ENCODE measurements around the gene USP14. TPM values are rescaled to one million over a fixed set of nuclear protein-coding genes. Genes with fewer than 3 reads are reported as not detected.
"Not testable (repeated sequence)": the region's sequence is repeated elsewhere in the genome, so short reads cannot be mapped to it uniquely, and the experiment has no call there.

Gene USP14
- total and polyA plus RNA-seq, 2 of the 8 experiments (the other 6 are each of a cell fraction or from before 2014, with no cell fraction given): 14.8 to 91.1 TPM

DNA sequence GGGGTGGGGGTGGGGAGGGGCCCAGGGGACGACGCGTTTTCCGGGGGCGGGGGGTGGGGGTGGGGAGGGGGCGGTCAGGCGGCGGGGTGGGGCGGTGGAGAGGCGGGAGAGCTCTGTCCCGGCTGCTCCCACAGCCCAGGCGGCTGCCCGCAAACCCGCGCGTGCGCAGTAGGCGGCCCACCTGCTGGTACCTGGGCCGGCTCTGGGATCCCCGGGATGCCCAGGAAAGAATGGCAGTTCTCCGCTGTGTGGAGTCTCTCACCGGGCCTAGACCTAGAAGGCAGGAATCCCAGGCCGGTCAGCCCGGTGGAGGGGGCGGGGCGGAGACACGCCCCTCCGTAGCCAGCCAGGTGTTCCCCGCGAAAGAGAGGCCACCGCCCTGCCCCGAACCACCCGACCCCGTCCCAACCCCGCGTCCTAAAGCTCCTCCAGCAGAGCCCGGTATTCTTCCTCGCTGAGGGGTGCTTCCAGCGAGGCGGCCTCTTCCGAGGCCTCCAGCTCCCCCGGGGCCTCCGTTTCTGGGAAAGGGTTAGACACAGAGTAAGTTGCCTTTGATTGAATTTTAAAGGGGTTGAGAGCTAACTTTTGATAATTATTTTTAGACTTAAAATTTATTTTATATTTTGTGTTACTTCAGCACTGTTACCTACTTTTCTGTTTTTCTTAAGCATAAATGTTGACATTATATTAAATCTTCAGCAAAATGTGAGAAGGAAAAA, 46.2 kb upstream of the USP14 start:
- H4K5ac ChIP-seq (ENCODE audit: insufficient read length, low read depth, low read length); H2AFZ ChIP-seq (ENCODE audit: low read length); H3K4ac ChIP-seq (replicated peaks; ENCODE audit: insufficient read length, low read depth, low read length); H4K8ac ChIP-seq (ENCODE audit: extremely low read depth, insufficient read depth, low read length); H3K9ac ChIP-seq (replicated peaks in 1 of 4; ENCODE audit: extremely low read depth in 1 of 4, low read depth in 3 of 4, low read length in 3 of 4); H2BK15ac ChIP-seq (ENCODE audit: low read length); H3K56ac ChIP-seq (replicated peaks; ENCODE audit: insufficient read length, low read depth, low read length); H4K91ac ChIP-seq (replicated peaks; ENCODE audit: insufficient read length, low read length); H3K36me3 ChIP-seq (ENCODE audit: control insufficient read depth in 2 of 4, insufficient read depth in 4 of 4, low read length in 3 of 4); H2BK120ac ChIP-seq (replicated peaks; ENCODE audit: low read depth, low read length); H3K27me3 ChIP-seq (replicated peaks in 1 of 4; ENCODE audit: control insufficient read depth in 3 of 4, extremely low read depth in 1 of 4, insufficient read depth in 3 of 4, low read length in 3 of 4); H3K23me2 ChIP-seq (ENCODE audit: low read depth, low read length); H2BK12ac ChIP-seq (ENCODE audit: low read depth, low read length); POLR2A ChIA-PET (ENCODE audit: partially characterized antibody); FAIRE-seq; H3K79me2 ChIP-seq (ENCODE audit: control insufficient read depth in 1 of 2, insufficient read depth in 2 of 2, low read length in 2 of 2); H2AK5ac ChIP-seq (ENCODE audit: low read depth, low read length); CTCF ChIA-PET (ENCODE audit: partially characterized antibody); H3K23ac ChIP-seq (ENCODE audit: insufficient read length); H4K20me1 ChIP-seq (replicated peaks in 1 of 2; ENCODE audit: control insufficient read depth in 1 of 2, insufficient read depth in 2 of 2, low read length in 2 of 2); H3K4me1 ChIP-seq (replicated peaks in 1 of 4; ENCODE audit: control insufficient read depth in 3 of 4, insufficient read depth in 4 of 4, low read length in 3 of 4); H3K14ac ChIP-seq (ENCODE audit: insufficient read length); H3K18ac ChIP-seq (ENCODE audit: extremely low read depth, low read length); H2BK20ac ChIP-seq (ENCODE audit: low read length); H2BK5ac ChIP-seq (ENCODE audit: low read depth, low read length); H3K27ac ChIP-seq (ENCODE audit: low read depth, low read length); H3K79me1 ChIP-seq (ENCODE audit: low read depth, low read length): not testable (repeated sequence)
- peak overlapping the region in 1 of 2 experiments; percentile 82; a peak in 1 of 4 replicates for H3K4me2 ChIP-seq (ENCODE audit: insufficient read depth in 1 of 2, low read depth in 2 of 2, low read length in 2 of 2)
- H3K4me3 ChIP-seq (ENCODE audit: extremely low read depth in 1 of 4, insufficient read depth in 2 of 4, low read depth in 3 of 4, low read length in 4 of 4): peak overlapping the region in 1 of 4 experiments; percentile 58; a peak in 1 of 8 replicates
- 65% methylated on average over 20 of the region's 43 CpGs; no CpG with 5 or more reads in 1 of the 2 experiments for WGBS, 2 experiments (ENCODE audit: extremely low coverage in 1 of 2, insufficient coverage in 1 of 2, insufficient read length in 1 of 2, insufficient replicate concordance in 2 of 2, low coverage in 1 of 2, low lambda C conversion rate in 2 of 2, missing lambda C conversion rate in 1 of 2)
- H3K9me3 ChIP-seq (ENCODE audit: insufficient read depth in 2 of 2, low read depth in 1 of 2, low read length in 1 of 2): peaks cover 18 to 25% of the 10 kb centered on the region in 2 experiments
- peak in 1 of 2 experiments; percentile 75 for DNase-seq (ENCODE audit: low read depth in 1 of 2, low spot score in 2 of 2)
